ENCODE measurements around the gene MAPK8IP1. TPM values are rescaled to one million over a fixed set of nuclear protein-coding genes. Genes with fewer than 3 reads are reported as not detected.

The MAPK8IP1 gene
- total and polyA plus RNA-seq, 2 donors (not counting 3 experiments of a cell fraction or from before 2014, with no cell fraction given), result 4.1 to 4.8 TPM

DNA sequence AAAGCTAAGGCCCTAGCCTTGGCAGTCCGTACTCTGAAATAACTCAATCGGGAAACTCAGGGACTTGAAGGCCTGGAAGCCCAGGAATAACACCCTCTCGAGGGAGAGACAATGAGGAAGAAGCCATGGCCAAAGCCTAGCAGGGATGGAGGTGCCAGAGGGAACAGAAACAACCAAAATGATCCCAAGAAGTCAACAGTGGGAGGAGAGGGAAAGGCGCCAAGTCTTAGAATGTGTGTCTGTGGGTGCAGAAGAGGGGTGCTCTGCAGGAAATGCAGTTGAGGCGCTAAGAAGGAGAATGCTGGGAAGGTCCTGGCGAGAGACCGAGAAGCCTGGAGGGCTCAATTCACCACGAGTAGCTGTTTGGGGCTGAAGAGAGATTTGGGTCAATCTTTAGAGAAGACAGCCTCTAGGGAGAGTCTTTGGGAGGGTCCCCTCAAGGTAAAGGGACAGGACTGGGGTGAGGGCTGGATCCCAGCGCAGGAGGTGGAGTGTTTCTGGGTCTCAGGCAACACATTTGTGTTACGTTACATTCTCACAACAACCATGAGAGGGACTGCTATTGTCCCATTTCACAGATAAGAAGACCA is 760 bp upstream of the MAPK8IP1 start:
- Histone ChIP-seq H3K4me3 (replicated peaks in 1 of 3; ENCODE audit: insufficient read depth in 1 of 3, low read depth in 1 of 3, low read length in 3 of 3) (no peak overlapping the region), H3K9me3 (replicated peaks; ENCODE audit: control insufficient read depth, insufficient read depth, low read length) (no peaks in the 10 kb centered on the region), H2AFZ (ENCODE audit: low read depth, low read length) (no peak overlapping the region), H4K20me1 (replicated peaks; ENCODE audit: control insufficient read depth, extremely low read depth, insufficient read depth, low read length) (no peaks in the 10 kb centered on the region), H3K9me1 (replicated peaks; ENCODE audit: control insufficient read depth, extremely low read depth, insufficient read depth, low read length) (no peaks in the 10 kb centered on the region), H3K27ac (ENCODE audit: insufficient read depth, low read depth, low read length) (no peak overlapping the region), H3K79me2 (ENCODE audit: control insufficient read depth, insufficient read depth, low read length) (no peaks in the 10 kb centered on the region), H3K4me2 (ENCODE audit: insufficient read depth, low read length) (no peak overlapping the region), H3K4me1 (ENCODE audit: control insufficient read depth, extremely low read depth, insufficient read depth, low read length) (no peaks in the 10 kb centered on the region), H3K36me3 (ENCODE audit: control insufficient read depth in 2 of 2, extremely low read depth in 1 of 2, insufficient read depth in 2 of 2, low read length in 2 of 2) (no peaks in the 10 kb centered on the region), H3K9ac (replicated peaks; ENCODE audit: extremely low read depth, insufficient read depth, low read length) (no peak overlapping the region), H3K27me3 (ENCODE audit: control insufficient read depth in 2 of 2, insufficient read depth in 2 of 2, low read length in 2 of 2) (peaks cover 2 to 5% of the 10 kb centered on the region in 2 experiments)
- ChIA-PET CTCF (interaction anchor here (3.7 kb wide), 1 partner anchor 12 kb away, joined by 16 read pairs; no protein-coding TSS in a partner anchor), POLR2A (no interaction called here)
- dilution Hi-C loops (cut with MboI; ENCODE audit: extremely low pct_ligation_motif_present, low sequenced_read_pairs) (no loop called here), intact Hi-C loops (cut with micrococcal nuclease) (no loop called here)
- TF ChIP-seq POLR2A (IDR thresholded peaks at IDR 0.05; ENCODE audit: low read depth, low read length) (no peak), POLR2AphosphoS5 (IDR thresholded peaks at IDR 0.05; ENCODE audit: insufficient read depth, low read depth, low read length) (no peak), EZH2 (IDR thresholded peaks at IDR 0.05; ENCODE audit: borderline replicate concordance, low read depth, low read length, severe bottlenecking) (no peak), FOS (IDR thresholded peaks at IDR 0.05; ENCODE audit: borderline replicate concordance, insufficient read depth, low read length) (no peak), GATA2 (IDR thresholded peaks at IDR 0.05; ENCODE audit: insufficient read depth, insufficient read length, low read depth, low read length) (no peak), JUN (IDR thresholded peaks at IDR 0.05; ENCODE audit: borderline replicate concordance, insufficient read depth, insufficient read length, low read depth) (no peak), MYC (IDR thresholded peaks at IDR 0.05; ENCODE audit: low read depth, low read length) (no peak)
- TF ChIP-seq, protein P1, sequence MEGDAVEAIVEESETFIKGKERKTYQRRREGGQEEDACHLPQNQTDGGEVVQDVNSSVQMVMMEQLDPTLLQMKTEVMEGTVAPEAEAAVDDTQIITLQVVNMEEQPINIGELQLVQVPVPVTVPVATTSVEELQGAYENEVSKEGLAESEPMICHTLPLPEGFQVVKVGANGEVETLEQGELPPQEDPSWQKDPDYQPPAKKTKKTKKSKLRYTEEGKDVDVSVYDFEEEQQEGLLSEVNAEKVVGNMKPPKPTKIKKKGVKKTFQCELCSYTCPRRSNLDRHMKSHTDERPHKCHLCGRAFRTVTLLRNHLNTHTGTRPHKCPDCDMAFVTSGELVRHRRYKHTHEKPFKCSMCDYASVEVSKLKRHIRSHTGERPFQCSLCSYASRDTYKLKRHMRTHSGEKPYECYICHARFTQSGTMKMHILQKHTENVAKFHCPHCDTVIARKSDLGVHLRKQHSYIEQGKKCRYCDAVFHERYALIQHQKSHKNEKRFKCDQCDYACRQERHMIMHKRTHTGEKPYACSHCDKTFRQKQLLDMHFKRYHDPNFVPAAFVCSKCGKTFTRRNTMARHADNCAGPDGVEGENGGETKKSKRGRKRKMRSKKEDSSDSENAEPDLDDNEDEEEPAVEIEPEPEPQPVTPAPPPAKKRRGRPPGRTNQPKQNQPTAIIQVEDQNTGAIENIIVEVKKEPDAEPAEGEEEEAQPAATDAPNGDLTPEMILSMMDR (IDR thresholded peaks at IDR 0.05; ENCODE audit: extremely low read depth in 1 of 2, insufficient read depth in 1 of 2, low read depth in 1 of 2, low read length in 2 of 2), result no peak
- TF ChIP-seq, protein P2, sequence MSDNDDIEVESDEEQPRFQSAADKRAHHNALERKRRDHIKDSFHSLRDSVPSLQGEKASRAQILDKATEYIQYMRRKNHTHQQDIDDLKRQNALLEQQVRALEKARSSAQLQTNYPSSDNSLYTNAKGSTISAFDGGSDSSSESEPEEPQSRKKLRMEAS (IDR thresholded peaks at IDR 0.05; ENCODE audit: insufficient read depth, insufficient read length), result no peak
- no TSS peak for BruUV-seq (replicated peaks)
- DNase-seq (ENCODE audit: low read depth, low spot score) (no peak), FAIRE-seq (no peak)
